GM18505 (cell line): ENCODE data around the gene PHF2.

Source experiments
- ATAC-seq: cut with Tn5 transposase; IDR thresholded peaks from one replicate; pipeline ENCODE4 v1.9.1; 2021; ENCODE audit not compliant: unreplicated experiment
- POLR2A ChIP-seq: IDR thresholded peaks from 4 replicates; pipeline ENCODE4 v1.6.1; 2011; ENCODE audit warnings: borderline replicate concordance; ENCODE audit not compliant: insufficient read depth, insufficient read length; ENCODE audit errors: extremely low read depth

Gene PHF2

GRCh38 chr9:93575796-93576257 is 557 bp upstream of the PHF2 start:
- ATAC-seq: peak; percentile 31
- peak; percentile 53 for TF ChIP-seq POLR2A

GRCh38 chr9:93577078-93577974 is 942 bp downstream of the PHF2 start:
- peak; percentile 19 for ATAC-seq
- TF ChIP-seq POLR2A: no peak

DNA sequence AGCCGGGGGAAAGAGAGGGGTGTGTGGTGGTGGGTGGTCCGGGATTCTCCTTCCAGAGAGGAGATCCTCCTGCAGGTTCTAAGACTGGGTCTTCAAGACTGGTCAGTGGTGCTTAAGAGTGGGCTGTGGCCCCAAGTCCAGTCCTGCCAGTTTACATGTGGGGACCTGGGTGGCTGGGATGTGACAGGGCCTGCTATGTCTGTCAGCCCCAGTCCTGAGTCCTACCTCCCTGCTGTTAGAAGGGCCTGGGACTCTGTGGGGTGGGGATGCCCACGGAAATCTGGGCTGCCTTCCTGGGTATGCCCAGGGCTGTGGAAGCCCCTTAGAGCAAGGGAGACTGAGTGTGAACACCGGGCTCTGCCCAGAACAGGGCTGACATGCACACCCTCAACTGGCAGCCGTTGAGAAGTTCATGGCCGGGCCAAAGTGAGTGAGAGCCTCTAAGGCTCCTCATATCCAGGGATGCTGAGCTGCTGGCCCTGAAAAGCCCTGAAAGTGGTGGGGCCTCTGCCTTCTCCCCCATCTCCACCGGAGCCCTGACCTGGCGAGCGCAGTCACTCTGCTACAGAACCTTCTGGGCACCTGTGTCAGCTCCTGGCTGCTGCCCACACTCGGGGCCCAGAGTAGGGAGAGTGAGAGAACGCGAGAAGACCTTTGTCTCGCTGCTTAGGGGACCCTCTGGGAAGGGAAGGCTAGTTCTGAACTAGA is 1.7 kb downstream of the PHF2 start:
- ATAC-seq: no peak
- TF ChIP-seq POLR2A: no peak

DNA sequence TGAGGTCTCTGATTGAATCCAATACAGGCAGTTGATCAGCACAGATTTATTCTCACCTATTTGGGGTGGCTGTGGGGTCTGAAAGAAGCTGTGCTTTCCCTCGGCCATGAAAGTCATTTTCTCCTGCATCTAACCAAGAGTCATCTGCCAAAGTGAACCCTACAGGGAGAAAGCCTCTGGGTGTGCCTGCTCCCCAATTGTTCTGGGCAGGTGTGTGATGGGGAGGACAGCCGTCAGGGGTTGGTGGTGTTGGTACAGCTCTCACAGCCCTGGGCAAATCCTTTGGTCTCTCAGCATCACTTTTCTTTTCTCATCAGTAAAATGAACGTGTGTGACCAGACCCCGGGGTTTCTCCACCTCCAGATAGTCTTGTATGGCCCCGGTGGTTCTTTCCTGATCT is 2.5 kb downstream of the PHF2 start:
- ATAC-seq: no peak
- no peak for TF ChIP-seq POLR2A

DNA sequence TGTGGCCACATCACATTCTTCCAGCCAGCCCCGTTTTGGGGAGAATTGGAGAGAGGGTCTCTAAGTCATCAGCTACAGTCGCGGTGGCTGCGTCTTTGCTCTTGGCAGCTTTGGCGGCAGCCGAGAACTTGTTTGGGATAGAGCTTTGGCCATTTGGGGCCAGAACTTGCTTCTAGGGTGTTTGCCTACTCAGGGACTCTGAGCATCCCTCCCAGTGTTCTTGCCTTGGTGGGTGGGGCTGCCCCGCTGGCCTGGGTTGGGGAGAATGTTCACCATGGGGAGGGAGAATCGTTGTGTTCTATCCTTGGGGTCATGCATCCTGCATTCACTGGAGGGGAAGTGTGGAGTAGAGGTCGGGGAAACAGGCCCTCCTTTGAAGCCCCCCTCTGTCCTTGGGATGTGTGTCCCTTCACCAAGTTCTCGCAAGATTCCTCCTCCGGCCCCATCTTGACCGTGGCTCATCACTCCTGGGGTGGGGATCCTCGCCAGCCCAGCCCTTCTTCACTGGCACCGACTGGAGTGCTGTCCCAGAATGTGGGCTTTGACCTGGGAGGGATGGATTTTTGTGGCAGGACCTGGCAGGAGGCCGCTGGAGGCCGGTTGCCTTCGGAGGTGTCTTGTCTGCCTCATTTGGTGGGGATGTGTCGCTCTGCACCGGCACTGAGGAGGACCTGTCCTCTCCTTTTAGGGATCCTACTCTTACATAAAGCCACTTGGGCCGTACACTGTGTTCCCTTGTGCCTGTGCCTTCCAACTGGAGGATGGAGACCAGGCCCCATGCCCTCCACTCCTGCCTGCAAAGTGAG is 3.5 kb downstream of the PHF2 start:
- TF ChIP-seq POLR2A: no peak
- ATAC-seq: no peak

GRCh38 chr9:93580654-93581380 is 4.4 kb downstream of the PHF2 start:
- no peak for ATAC-seq
- no peak for TF ChIP-seq POLR2A

- TF ChIP-seq POLR2A: no peak
- no peak for ATAC-seq
Observed at GRCh38 chr9:93582115-93582514, 5.7 kb downstream of the PHF2 start.

DNA sequence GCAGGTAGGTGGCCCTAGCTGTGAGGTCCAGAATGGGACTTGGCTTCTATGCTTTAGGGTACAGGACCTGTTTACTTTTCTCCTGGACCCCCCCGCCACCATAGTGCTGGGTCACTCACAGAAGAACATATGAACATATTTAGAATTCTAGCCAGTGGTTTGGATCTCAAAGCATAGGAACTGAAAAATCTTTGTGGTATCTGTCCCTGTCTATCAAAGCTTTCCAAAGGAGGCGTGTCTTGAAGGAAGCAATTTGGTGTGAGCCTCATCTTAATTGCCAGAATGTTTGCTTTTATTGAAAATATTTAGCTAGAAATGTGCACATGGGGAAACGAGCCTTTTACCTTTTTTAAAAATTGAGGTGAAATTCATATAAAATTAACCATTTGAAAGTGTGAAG is 6.2 kb downstream of the PHF2 start:
- no peak for ATAC-seq

GRCh38 chr9:93585259-93585658 is 8.9 kb downstream of the PHF2 start:
- TF ChIP-seq POLR2A: no peak
- ATAC-seq: no peak

More for the DNA sequence above, 6.2 kb downstream of the PHF2 start:
- TF ChIP-seq POLR2A: no peak

- ATAC-seq: no peak
- no peak for TF ChIP-seq POLR2A
Observed at GRCh38 chr9:93585695-93586094, 9.3 kb downstream of the PHF2 start.

DNA sequence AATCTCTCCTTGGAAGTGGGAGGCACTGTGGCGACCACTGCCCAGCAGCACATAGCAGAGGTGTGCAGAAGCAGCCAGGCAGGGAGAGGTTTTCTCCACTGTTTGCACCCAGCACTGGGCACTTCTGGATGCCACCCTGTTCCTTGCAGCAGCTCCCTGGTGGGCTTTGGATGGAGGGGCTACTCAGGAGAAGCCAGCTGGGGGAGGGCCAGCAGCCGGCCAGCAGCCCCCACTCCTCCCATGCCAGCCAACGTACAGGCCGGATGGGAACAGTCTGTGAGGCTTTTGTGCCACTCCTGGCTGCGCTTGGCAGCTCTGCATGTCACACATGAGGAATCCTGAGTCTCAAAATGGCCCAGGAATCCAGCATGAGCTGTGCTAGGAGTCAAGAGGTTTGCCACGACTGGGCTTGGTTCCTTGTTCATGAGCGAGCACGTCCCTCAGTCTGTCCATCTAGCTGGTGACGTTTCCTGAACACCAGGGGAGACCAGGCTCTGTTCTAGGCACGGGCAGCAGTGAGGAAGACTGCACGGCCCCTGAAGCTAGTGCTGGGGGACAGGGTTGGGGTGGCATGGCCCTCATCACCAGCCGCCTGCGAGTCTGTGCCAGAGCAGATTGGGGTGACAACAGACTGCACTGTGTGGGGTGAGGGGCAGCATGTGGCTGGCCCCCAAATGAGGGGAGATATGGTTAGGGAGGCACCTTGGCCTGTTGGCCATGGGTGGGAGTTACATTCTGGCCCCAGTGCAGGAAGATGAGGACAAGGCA is 10.1 kb downstream of the PHF2 start:
- ATAC-seq: no peak
- TF ChIP-seq POLR2A: no peak

DNA sequence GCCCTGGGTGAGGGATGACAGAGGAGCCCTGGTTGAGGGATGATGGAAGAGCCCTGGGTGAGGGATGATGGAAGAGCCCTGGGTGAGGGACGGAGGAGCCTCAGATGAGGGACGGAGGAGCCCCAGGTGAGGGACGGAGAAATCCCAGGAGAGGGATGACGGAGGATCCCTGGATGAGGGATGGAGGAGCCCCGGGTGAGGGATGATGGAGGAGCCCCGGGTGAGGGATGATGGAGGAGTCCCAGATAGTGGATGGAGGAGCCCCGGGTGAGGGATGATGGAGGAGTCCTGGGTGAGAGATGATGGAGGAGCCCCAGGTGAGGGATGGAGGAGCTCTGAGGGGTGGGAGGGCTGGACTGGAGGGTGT is 10.9 kb downstream of the PHF2 start:
- ATAC-seq: no peak

More for the DNA sequence above, 10.9 kb downstream of the PHF2 start:
- no peak for TF ChIP-seq POLR2A
